NCI-H345 (cell line): Measurements from ENCODE around the gene KCNJ5.
A peak's percentile ranks its signal among the peaks of the same experiment; 100 is the strongest.

Experiments
- DNase-seq: peaks from one replicate; lab custom pipeline; 2025; lab: John Stamatoyannopoulos, UW

The KCNJ5 gene

GRCh38 chr11:128956401-128957201 lies 65.4 kb downstream of the KCNJ5 start:
- DNase-seq = peak; percentile 79

GRCh38 chr11:128957202-128957482 lies 66.0 kb downstream of the KCNJ5 start:
- no peak for DNase-seq

- DNase-seq = no peak
Measured at GRCh38 chr11:128961645-128962044, 70.5 kb downstream of the KCNJ5 start.

- DNase-seq = no peak
Measured at GRCh38 chr11:128962896-128963295, 71.7 kb downstream of the KCNJ5 start.

- no peak for DNase-seq
Measured at GRCh38 chr11:128963744-128964325, 72.7 kb downstream of the KCNJ5 start.

- DNase-seq = no peak
Measured at GRCh38 chr11:128964463-128964930, 73.3 kb downstream of the KCNJ5 start.

GRCh38 chr11:128965485-128965884 lies 74.3 kb downstream of the KCNJ5 start:
- no peak for DNase-seq

GRCh38 chr11:128967578-128967977 lies 76.4 kb downstream of the KCNJ5 start:
- DNase-seq = no peak

GRCh38 chr11:128968916-128969315 lies 77.8 kb downstream of the KCNJ5 start:
- no peak for DNase-seq
